Activated CD4-positive, CD25-positive, alpha-beta regulatory T cell treated with anti-CD3 and anti-CD28 coated beads, Interleukin-2, amount 50 U/mL, for 24 hours (primary cell): Measurements from ENCODE around the gene LRIT2.

Source experiments
- ATAC-seq, 2 donors: fragments of 150-1000 bp; cut with Tn5 transposase; one replicate each; pipeline ENCODE4 v1.10.0; 2021; ENCODE audit warnings: mild to moderate bottlenecking in 1 of 2, moderate library complexity in 1 of 2

Gene LRIT2

GRCh38 chr10:84205049-84205852 lies 20.1 kb downstream of the LRIT2 start:
- peak; percentile 32 to 43 for ATAC-seq

DNA sequence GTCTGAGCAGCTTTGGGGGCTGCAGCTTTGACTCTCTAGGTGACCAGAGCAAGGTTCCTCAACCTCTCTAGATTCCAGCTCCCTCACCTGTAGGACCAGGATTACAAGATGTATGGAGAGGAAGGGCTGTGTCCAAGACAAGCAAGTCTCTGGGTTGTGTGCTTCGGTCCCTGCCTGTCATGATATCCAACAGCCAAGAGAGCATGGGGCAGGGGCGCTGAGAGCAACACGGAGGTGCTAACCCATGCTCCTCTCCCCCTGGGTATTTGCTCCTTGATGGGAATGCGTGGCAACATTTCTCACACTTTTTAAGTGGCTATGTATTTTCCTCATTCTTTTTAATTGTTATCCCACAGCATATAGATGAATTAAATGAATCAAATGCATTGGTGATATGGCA lies 20.7 kb downstream of the LRIT2 start:
- no peak for ATAC-seq

- no peak for ATAC-seq
Observed at GRCh38 chr10:84204122-84204521, 21.2 kb downstream of the LRIT2 start.

DNA sequence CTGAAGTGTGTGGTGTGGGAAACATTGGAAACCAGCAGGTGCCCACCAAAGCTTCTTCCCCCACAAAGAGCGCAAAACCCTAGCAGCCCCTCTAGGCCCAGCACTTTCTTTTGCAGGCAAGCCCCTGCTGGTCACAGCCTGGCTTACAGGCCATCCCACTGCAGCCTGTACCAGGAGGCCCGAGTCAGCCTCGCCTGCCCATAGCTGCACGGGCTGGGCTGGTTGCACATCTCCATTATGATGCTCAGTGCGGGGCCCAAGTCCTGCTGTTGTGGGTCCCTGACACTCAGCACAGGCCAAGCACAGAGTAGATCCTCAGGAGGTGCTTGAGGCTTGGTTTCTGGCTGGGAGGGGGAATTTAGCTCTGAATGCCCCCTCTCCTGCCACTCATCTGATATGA lies 23.0 kb downstream of the LRIT2 start:
- no peak for ATAC-seq

- no peak for ATAC-seq
Observed at GRCh38 chr10:84201682-84202081, 23.7 kb downstream of the LRIT2 start.

GRCh38 chr10:84201244-84201606 lies 24.1 kb downstream of the LRIT2 start:
- ATAC-seq, result no peak

- ATAC-seq, result no peak
Observed at GRCh38 chr10:84200537-84201243, 24.7 kb downstream of the LRIT2 start.

DNA sequence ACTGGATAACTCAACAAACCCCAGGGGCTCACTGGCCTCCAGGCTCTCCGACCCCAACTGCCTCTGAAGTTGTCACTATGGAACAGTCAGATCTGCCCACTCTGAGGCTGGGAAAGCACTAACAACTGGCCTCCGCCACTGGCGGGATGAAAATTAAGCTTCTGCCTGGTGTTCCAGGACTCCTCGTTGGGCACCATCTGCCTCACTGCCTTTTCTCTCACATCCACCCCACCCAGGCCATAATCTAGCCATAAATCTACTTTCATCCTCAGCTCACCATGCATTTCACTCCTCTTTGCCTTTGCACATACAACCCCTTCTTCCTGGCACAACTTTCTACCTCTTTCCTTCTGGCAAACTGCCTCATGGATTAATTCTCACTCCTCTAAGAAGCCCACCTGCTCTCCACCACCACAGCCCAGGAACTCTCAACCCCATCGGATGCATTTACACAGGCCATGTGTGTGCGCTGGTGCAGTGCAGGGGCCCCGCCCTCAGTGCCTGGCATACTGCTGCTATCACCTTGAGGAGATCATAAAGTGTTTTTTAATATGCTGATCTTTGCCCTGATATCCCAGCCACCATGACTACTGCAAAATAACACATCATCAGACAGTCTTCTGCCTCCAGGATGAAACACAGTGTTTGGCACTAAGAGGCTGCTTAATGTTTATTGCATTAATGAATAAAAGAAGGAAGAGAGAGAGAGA lies 27.0 kb downstream of the LRIT2 start:
- ATAC-seq, result no peak

- ATAC-seq, result no peak
Observed at GRCh38 chr10:84197643-84198042, 27.7 kb downstream of the LRIT2 start.

GRCh38 chr10:84196941-84197340 lies 28.4 kb downstream of the LRIT2 start:
- ATAC-seq, result no peak

DNA sequence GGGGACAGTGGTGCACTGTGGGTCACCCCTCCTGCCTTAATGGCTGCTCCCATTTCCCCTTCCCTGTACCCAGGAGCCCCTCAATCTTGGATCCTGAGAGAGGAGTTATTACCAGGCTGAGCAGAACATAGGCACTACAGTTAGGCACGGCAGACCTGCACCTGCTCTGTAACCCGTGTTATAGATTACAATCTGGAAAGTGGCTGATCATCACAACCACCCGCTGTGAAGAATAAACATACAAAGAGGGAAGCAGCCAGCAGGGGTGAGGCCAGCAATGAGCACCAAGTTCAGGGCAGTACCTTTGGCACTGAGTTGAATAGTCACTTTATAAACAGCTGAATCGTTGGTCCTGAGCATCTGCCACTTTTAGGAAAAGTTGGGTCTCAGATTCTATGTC lies 29.3 kb downstream of the LRIT2 start:
- no peak for ATAC-seq

DNA sequence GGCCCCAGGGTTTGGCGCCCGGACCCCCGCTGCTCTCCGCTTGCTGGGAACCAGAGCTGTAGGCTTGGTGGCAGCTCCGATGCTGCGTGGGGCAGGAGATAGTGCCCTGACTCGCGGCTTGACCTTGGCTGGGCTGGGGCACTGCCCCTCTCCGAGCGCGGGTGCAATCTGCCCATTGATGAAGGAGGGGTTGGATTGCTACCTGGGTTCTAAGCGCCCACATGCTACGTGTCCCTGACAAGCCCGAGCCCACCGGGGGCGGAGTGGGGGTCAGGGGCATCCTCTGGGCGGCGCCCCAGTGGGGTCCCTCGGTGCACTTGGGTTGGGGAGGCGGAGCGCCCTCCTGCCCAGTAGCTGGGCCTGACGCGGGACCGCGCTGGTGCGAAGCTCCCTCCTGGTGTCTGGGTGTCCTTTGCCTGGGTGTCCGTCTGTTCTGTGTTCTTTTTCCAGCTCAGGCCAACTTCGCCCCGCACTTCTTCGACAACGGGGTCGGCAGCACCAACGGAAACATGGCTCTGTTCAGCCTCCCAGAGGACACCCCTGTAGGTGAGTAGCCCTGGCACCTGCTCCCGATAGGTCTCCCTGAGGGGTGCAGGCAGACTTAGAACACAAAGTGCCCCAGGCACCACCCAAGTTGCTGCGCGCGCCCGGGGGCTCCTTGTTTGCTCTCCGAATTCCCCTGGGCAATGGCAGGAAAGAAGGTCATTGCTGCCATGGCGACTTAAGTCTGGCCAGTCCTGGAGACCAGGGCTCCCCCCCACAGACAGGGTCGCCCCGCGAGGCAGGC lies 30.1 kb downstream of the LRIT2 start:
- ATAC-seq, result no peak

- ATAC-seq, result peak; percentile 27 to 67
Observed at GRCh38 chr10:84194424-84195043, 30.8 kb downstream of the LRIT2 start, which contains the start of gene CDHR1. Gene CDHR1, plus strand, starts transcription at chr10:84194537. Its CDS starts 224 bp downstream, at chr10:84194761.

DNA sequence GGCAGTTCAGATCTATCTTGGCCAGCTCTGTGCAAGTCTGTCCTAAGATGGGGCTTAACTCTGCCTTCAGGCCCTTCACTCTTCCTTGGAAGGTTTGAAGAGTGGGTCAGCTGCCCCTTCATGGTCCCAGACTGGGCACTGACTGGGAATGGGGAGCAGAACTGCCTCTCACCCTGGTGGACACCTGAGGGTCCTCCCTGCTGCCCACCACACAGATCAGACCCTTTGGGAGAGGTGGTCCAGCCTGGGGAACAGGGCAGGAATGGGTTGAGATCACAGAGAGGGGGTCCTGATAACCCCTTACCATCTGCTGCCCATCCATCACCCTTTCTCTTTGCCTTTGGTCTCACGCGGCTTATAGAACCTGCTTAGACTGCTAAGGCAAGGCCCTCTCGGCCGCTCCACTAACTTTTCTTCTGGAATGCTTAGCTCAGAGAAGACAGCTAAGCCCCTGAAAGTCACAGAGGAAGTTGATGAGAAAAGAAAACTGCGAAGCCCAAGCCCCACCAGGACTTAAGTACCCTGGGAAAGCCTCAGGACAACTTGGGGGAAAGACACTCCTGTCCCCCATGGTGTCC lies 31.4 kb downstream of the LRIT2 start:
- ATAC-seq, result no peak

DNA sequence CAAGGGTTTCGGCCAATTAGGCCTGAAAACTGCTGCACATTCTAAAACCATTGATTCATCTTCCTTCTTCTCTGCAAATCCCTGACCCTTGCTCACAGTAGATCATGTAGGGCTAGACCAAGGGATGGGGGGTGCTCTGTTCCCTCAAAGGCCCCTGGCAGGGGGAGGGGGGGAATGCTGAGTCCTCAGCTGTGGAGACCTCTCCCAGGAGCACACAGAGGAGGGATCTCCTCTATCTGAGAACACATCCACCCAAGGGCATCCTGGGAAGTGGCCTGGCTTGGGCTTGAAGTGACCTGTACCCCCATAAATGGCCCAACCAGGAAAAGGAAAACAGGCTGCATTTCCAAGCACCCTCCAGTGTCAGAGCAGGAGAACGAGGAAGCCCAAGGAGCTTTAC lies 32.0 kb downstream of the LRIT2 start:
- no peak for ATAC-seq

DNA sequence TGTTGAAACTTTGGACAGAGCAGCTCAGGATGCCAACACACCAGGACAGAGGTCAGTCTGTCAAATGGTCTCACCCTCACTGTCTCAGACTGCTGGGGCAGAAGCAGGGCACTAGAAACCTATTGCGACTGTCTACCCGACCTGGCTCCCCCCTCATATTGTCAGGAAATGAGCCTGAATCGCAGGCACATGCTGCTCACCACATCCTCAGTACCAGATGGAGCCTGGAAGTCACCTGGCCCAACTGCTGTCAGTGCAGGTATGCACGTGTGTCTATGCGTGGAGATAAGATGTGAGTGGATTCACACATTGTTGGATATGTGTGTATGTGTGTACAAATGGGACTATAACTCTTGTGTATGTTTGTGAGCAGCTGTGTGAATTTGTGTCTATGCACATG lies 34.2 kb downstream of the LRIT2 start:
- no peak for ATAC-seq

- ATAC-seq, result no peak
Observed at GRCh38 chr10:84190621-84191020, 34.7 kb downstream of the LRIT2 start.

GRCh38 chr10:84188815-84189214 lies 36.5 kb downstream of the LRIT2 start:
- ATAC-seq, result no peak

GRCh38 chr10:84185526-84186175 lies 39.7 kb downstream of the LRIT2 start:
- ATAC-seq, result no peak

DNA sequence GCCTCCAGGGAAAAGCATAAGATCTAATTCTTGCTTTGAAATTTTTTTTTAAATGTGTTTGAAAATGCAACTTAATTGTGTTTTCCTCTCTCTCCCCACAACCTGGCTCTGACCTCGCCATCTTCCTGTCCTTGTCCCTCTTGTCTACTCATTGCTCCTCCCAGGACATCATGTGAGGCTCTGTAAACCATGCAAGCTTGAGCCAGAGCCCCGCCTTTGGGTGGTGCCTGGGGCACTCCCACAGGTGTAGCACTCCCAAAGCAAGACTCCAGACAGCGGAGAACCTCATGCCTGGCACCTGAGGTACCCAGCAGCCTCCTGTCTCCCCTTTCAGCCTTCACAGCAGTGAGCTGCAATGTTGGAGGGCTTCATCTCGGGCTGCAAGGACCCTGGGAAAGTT lies 40.8 kb downstream of the LRIT2 start:
- no peak for ATAC-seq

- ATAC-seq, result no peak
Observed at GRCh38 chr10:84181631-84182030, 43.7 kb downstream of the LRIT2 start.
